Astrocyte of the spinal cord (primary cell): ENCODE measurements around the gene RBFOX2.

Experiments used
- DNase-seq: peaks from one replicate; pipeline ENCODE4 v3.0.0; 2011; ENCODE audit warnings: low read depth, low spot score
- H3K4me3 ChIP-seq: 2 replicates; pipeline ENCODE4 v1.5.1; 2011; ENCODE audit warnings: low read depth, mild to moderate bottlenecking, low read length, moderate library complexity
- CTCF ChIP-seq: IDR thresholded peaks from 2 replicates; pipeline ENCODE4 v1.5.1; 2012; ENCODE audit warnings: low read depth, mild to moderate bottlenecking, low read length, inconsistent platforms
- in situ Hi-C: cut with HindIII; loops from 2 replicates; pipeline ENCODE4 v1.10.0; 2017; ENCODE audit warnings: low sequenced_read_pairs

Gene RBFOX2

GRCh38 chr22:35864545-35865165 is 164.0 kb downstream of the RBFOX2 start:
- H3K4me3 ChIP-seq = no peak overlapping the region
- no peak for DNase-seq
- TF ChIP-seq CTCF = no peak
- in situ Hi-C loops = no loop called here

GRCh38 chr22:35863432-35863831 is 165.2 kb downstream of the RBFOX2 start:
- no peak overlapping the region for H3K4me3 ChIP-seq
- in situ Hi-C loops = no loop called here
- TF ChIP-seq CTCF = no peak
- no peak for DNase-seq

GRCh38 chr22:35862697-35863096 is 165.9 kb downstream of the RBFOX2 start:
- no peak for TF ChIP-seq CTCF
- in situ Hi-C loops = no loop called here
- DNase-seq = no peak
- no peak overlapping the region for H3K4me3 ChIP-seq

- H3K4me3 ChIP-seq = no peak overlapping the region
- in situ Hi-C loops = no loop called here
- no peak for DNase-seq
- no peak for TF ChIP-seq CTCF
Observed at GRCh38 chr22:35861451-35861850, 167.2 kb downstream of the RBFOX2 start.

GRCh38 chr22:35860837-35861236 is 167.8 kb downstream of the RBFOX2 start:
- no peak for DNase-seq
- in situ Hi-C loops = no loop called here
- H3K4me3 ChIP-seq = no peak overlapping the region
- no peak for TF ChIP-seq CTCF

- in situ Hi-C loops = no loop called here
- no peak for DNase-seq
- no peak for TF ChIP-seq CTCF
- no peak overlapping the region for H3K4me3 ChIP-seq
Observed at GRCh38 chr22:35860087-35860733, 168.4 kb downstream of the RBFOX2 start.
